ENCODE results near the gene PPARD. TPM values are rescaled to one million over a fixed set of nuclear protein-coding genes. Genes with fewer than 3 reads are reported as not detected.
"Not testable (repeated sequence)": the region's sequence is repeated elsewhere in the genome, so short reads cannot be mapped to it uniquely, and the experiment has no call there.

Gene PPARD
- total RNA-seq, 4 donors from 2014 or later = 23.4 to 31.4 (median 26.9) TPM

- H3K4me1 ChIP-seq = peaks cover 2% of the 10 kb centered on the region
- DNase-seq (ENCODE audit: low spot score in 2 of 2) = no peak
- no peaks in the 10 kb centered on the region for H3K36me3 ChIP-seq
- no peaks in the 10 kb centered on the region for H3K9me3 ChIP-seq
- H3K27ac ChIP-seq = no peak overlapping the region
- WGBS = 90% methylated on average over 7 of the region's 8 CpGs
- TF ChIP-seq POLR2AphosphoS5 (IDR thresholded peaks at IDR 0.05) (no peak), CTCF (IDR thresholded peaks at IDR 0.05) (no peak), POLR2A (IDR thresholded peaks at IDR 0.05) (no peak), EP300 (IDR thresholded peaks at IDR 0.05) (no peak)
- no peak overlapping the region for H3K4me3 ChIP-seq
- no peaks in the 10 kb centered on the region for H3K27me3 ChIP-seq
Measured at GRCh38 chr6:35436071-35436857, 93.9 kb downstream of the PPARD start.

- H3K9me3 ChIP-seq; DNase-seq (ENCODE audit: low spot score in 2 of 2); H3K36me3 ChIP-seq; H3K27me3 ChIP-seq; H3K27ac ChIP-seq; H3K4me3 ChIP-seq; H3K4me1 ChIP-seq: not testable (repeated sequence)
- 93% methylated on average over 7 of the region's 7 CpGs for WGBS
Measured at GRCh38 chr6:35438378-35439065, 96.2 kb downstream of the PPARD start.

GRCh38 chr6:35439308-35439707 lies 97.0 kb downstream of the PPARD start:
- H3K27ac ChIP-seq = no peak overlapping the region
- H3K36me3 ChIP-seq = no peaks in the 10 kb centered on the region
- H3K27me3 ChIP-seq = no peaks in the 10 kb centered on the region
- no peak for TF ChIP-seq POLR2A (IDR thresholded peaks at IDR 0.05)
- no peak for TF ChIP-seq EP300 (IDR thresholded peaks at IDR 0.05)
- TF ChIP-seq CTCF (IDR thresholded peaks at IDR 0.05) = no peak
- no peak for TF ChIP-seq POLR2AphosphoS5 (IDR thresholded peaks at IDR 0.05)
- H3K9me3 ChIP-seq = no peaks in the 10 kb centered on the region
- H3K4me3 ChIP-seq = no peak overlapping the region
- 63% methylated on average over 3 of the region's 3 CpGs for WGBS
- no peak for DNase-seq (ENCODE audit: low spot score in 2 of 2)
- H3K4me1 ChIP-seq = peaks cover 2% of the 10 kb centered on the region

GRCh38 chr6:35441205-35441604 lies 98.8 kb downstream of the PPARD start:
- no peak overlapping the region for H3K4me3 ChIP-seq
- no peaks in the 10 kb centered on the region for H3K4me1 ChIP-seq
- DNase-seq (ENCODE audit: low spot score in 2 of 2) = no peak
- 93% methylated on average over 3 of the region's 3 CpGs for WGBS
- no peaks in the 10 kb centered on the region for H3K27me3 ChIP-seq
- H3K27ac ChIP-seq = no peak overlapping the region
- H3K9me3 ChIP-seq = no peaks in the 10 kb centered on the region
- no peaks in the 10 kb centered on the region for H3K36me3 ChIP-seq
- TF ChIP-seq POLR2A (IDR thresholded peaks at IDR 0.05) (no peak), CTCF (IDR thresholded peaks at IDR 0.05) (no peak), POLR2AphosphoS5 (IDR thresholded peaks at IDR 0.05) (no peak), EP300 (IDR thresholded peaks at IDR 0.05) (no peak)

- no peaks in the 10 kb centered on the region for H3K36me3 ChIP-seq
- WGBS = 98% methylated on average over 4 of the region's 4 CpGs
- TF ChIP-seq POLR2AphosphoS5 (IDR thresholded peaks at IDR 0.05) (no peak), POLR2A (IDR thresholded peaks at IDR 0.05) (no peak), CTCF (IDR thresholded peaks at IDR 0.05) (no peak), EP300 (IDR thresholded peaks at IDR 0.05) (no peak)
Measured at GRCh38 chr6:35441642-35442041, 99.3 kb downstream of the PPARD start.

More at GRCh38 chr6:35441642-35442041, 99.3 kb downstream of the PPARD start:
- Histone ChIP-seq H3K27me3 (no peaks in the 10 kb centered on the region), H3K4me3 (no peak overlapping the region), H3K9me3 (no peaks in the 10 kb centered on the region), H3K27ac (no peak overlapping the region), H3K4me1 (no peaks in the 10 kb centered on the region)
- no peak for DNase-seq (ENCODE audit: low spot score in 2 of 2)

Data from suprapubic skin (tissue), 4 donors.